Smooth muscle cell (in vitro differentiated cells): ENCODE data around the gene SH3BP5L. TPM values are rescaled to one million over a fixed set of nuclear protein-coding genes. Genes with fewer than 3 reads are reported as not detected.

Experiments
- DNase-seq: peaks from one replicate; lab custom pipeline; 2025; ENCODE audit not compliant: unreplicated experiment; lab: John Stamatoyannopoulos, UW
- H2AFZ ChIP-seq: fragments of 200-600 bp; sonication (generic); 2 replicates; pipeline ENCODE4 v1.6.0; 2016; ENCODE audit warnings: antibody characterized with exemption, low read depth, mild to moderate bottlenecking
- H3F3A ChIP-seq: fragments of 200-600 bp; sonication (generic); 2 replicates; pipeline ENCODE4 v1.6.0; 2017; ENCODE audit warnings: antibody characterized with exemption, low read depth
- H3K27ac ChIP-seq: fragments of 200-600 bp; sonication (generic); 2 replicates; pipeline ENCODE4 v1.5.1; 2016; ENCODE audit warnings: low read depth, mild to moderate bottlenecking
- H3K27me3 ChIP-seq: fragments of 200-600 bp; sonication (generic); 2 replicates; pipeline ENCODE4 v1.6.1; 2016; ENCODE audit warnings: low read depth, mild to moderate bottlenecking
- H3K36me3 ChIP-seq: fragments of 200-600 bp; sonication (generic); 2 replicates; pipeline ENCODE4 v1.5.1; 2016; ENCODE audit warnings: low read depth
- H3K4me1 ChIP-seq: fragments of 200-600 bp; sonication (generic); 2 replicates; pipeline ENCODE4 v1.5.1; 2016; ENCODE audit warnings: low read depth
- H3K4me2 ChIP-seq: fragments of 200-600 bp; sonication (generic); 2 replicates; pipeline ENCODE4 v1.6.0; 2016; ENCODE audit warnings: mild to moderate bottlenecking
- H3K4me3 ChIP-seq: fragments of 200-600 bp; sonication (generic); 2 replicates; pipeline ENCODE4 v1.5.1; 2016; ENCODE audit warnings: mild to moderate bottlenecking
- H3K79me2 ChIP-seq: fragments of 200-600 bp; sonication (generic); 2 replicates; pipeline ENCODE4 v1.6.0; 2016; ENCODE audit warnings: low read depth, mild to moderate bottlenecking
- H3K9ac ChIP-seq: fragments of 200-600 bp; sonication (generic); 2 replicates; pipeline ENCODE4 v1.6.0; 2016; ENCODE audit warnings: low read depth
- H3K9me3 ChIP-seq: fragments of 200-600 bp; sonication (generic); replicated peaks from 2 replicates; pipeline ENCODE4 v1.5.1; 2016; ENCODE audit warnings: low read depth
- H4K20me1 ChIP-seq: fragments of 200-600 bp; sonication (generic); 2 replicates; pipeline ENCODE4 v1.6.0; 2016; ENCODE audit warnings: low read depth
- WGBS: methylation state at CpG from one replicate; pipeline ENCODE4 v1.1.7; 2016; ENCODE audit warnings: low lambda C conversion rate; 5-methylcytosine and 5-hydroxymethylcytosine counted together
- polyA plus RNA-seq: library from polyadenylated mRNA; unstranded; fragments of >200 nt; fragmentation: Nextera tagmentation; extraction: Ambion mirVana; gene quantifications from 2 replicates; pipeline ENCODE4 v1.2.1, GENCODE V29; 2016
- total RNA-seq: library from RNA; depleted of rRNA; stranded (reverse); fragments of >200 nt; gene quantifications from 2 replicates; pipeline ENCODE4 v1.2.3, GENCODE V29; 2014
- TF ChIP-seq, protein P1 (sequence below): fragments of 200-600 bp; sonication (generic); IDR thresholded peaks from 2 replicates; pipeline ENCODE4 v1.5.1; 2017; ENCODE audit warnings: borderline replicate concordance, mild to moderate bottlenecking, antibody characterized with exemption; ENCODE audit not compliant: insufficient read depth, poor library complexity, severe bottlenecking

Gene SH3BP5L
- total and polyA plus RNA-seq, 2 experiments from 2014 or later, result 7.4 to 18.6 TPM

DNA sequence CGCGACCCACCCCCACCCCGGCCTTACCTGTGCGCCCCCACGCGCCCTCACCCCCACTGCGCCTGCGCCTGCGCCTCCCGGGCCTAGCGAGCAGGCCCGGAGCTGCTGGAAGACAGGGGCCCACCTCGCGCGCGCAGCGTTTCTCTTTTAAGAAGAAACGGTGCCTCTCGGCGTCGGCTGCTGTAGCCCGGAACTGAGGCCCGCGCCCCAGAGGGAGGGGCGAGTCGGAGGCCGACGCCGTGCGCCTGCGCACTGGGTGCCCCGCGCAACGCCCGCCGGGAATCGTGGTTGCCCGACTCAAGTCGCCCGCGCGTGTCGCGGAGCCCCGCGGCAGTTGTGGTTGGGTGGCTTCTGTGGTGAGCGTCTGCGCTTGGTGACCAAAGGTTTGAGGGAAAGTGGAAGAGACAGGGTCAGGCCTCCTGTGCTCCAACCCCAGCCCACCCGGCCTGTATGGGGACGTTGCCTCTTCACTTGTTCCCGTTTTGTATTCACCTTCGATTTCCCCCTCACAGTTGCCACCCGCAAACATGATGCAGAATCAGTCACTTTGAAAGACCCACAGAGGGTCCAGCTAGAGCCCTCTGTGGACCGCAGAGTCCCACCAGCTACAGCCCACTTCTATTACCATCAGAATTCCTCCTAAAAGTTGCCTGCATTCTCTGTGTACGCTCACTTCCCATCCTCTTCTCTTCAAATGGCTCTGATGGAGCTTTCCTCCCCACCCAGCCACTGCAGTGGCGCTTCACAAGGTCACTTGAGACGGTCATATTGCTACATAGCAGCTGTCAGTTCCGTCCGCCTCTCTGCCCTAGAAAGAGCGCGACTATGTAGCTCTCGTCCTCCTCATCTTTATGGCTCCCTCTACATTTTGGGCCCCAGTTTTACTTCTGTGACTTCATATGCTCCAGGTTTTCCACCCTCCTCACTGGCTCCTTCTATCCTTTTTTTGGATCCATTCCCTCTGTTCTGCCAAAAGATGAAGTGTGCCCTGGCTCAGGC lies 33.5 kb upstream of the SH3BP5L start, which contains the start of gene ZNF692:
Gene ZNF692 (minus strand): TSS at position 195 of the 999 bp plus-strand sequence. CDS start 776 bp downstream, outside the sequence.
- DNase-seq, result peak; percentile 84
- 8% methylated on average over 62 of the region's 62 CpGs for WGBS

DNA sequence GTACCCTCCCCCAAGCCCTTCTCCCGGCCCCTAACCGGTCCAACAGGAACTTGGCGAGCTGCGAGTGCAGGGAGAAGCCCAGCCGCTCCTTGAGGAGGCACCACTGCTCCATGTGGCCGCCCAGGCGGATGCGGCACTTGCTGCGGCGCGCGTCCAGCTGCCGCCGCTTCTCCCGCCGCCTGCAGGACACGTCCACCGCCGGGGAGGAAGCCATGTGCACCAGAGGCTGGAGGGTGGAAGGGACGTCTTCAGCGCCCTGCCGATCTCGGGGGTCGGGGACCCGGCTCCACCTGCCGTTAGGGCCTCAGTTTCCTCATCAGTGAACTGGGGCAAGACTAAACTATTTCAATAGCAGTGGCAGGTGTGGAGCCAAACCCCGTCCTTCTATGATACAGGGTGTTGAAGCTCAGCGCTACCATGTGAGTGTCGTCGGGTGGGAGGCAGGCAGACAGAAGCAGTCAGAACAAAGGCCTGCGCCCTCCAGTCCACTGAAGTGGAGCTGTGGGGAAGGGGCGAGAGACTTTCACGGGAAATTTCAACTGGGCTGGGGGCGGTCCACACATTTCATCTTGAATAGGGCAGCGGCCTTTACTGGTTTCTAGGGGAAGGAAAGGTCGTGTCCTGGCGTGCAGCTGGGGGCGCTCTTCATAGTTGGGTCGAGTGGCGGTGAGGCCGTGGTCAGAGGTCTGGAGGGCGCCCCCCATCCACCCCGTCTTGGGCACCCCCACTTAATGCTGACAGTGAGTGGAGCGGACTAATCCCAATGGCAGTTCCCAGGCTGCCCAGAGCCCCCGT lies 32.6 kb upstream of the SH3BP5L start:
- Histone ChIP-seq H3K9ac (peak overlapping the region; percentile 41), H3K4me1 (peaks cover 14% of the 10 kb centered on the region), H3K9me3 (no peaks in the 10 kb centered on the region), H2AFZ (peak overlapping the region; percentile 93), H3K36me3 (no peaks in the 10 kb centered on the region), H3K4me2 (peak overlapping the region; percentile 96), H3K79me2 (no peaks in the 10 kb centered on the region), H3K4me3 (peak overlapping the region; percentile 74), H3K27ac (peak overlapping the region; percentile 63), H3K27me3 (no peaks in the 10 kb centered on the region), H3F3A (peaks cover 8% of the 10 kb centered on the region), H4K20me1 (no peaks in the 10 kb centered on the region)
- peak; percentile 68 for DNase-seq
- 1% methylated on average over 42 of the region's 45 CpGs for WGBS
- TF ChIP-seq, protein P1, sequence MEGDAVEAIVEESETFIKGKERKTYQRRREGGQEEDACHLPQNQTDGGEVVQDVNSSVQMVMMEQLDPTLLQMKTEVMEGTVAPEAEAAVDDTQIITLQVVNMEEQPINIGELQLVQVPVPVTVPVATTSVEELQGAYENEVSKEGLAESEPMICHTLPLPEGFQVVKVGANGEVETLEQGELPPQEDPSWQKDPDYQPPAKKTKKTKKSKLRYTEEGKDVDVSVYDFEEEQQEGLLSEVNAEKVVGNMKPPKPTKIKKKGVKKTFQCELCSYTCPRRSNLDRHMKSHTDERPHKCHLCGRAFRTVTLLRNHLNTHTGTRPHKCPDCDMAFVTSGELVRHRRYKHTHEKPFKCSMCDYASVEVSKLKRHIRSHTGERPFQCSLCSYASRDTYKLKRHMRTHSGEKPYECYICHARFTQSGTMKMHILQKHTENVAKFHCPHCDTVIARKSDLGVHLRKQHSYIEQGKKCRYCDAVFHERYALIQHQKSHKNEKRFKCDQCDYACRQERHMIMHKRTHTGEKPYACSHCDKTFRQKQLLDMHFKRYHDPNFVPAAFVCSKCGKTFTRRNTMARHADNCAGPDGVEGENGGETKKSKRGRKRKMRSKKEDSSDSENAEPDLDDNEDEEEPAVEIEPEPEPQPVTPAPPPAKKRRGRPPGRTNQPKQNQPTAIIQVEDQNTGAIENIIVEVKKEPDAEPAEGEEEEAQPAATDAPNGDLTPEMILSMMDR, result peak; percentile 31

More for the DNA sequence above, 33.5 kb upstream of the SH3BP5L start, which contains the start of gene ZNF692:
- Histone ChIP-seq H3K4me3 (peak within 1 kb of the TSS; percentile 74), H2AFZ (peak within 1 kb of the TSS; percentile 93), H3K36me3 (no peaks in the 10 kb centered on the region), H3K27ac (peak within 1 kb of the TSS; percentile 63), H3K9me3 (no peaks in the 10 kb centered on the region), H3K4me1 (peaks cover 19% of the 10 kb centered on the region), H4K20me1 (no peaks in the 10 kb centered on the region), H3K79me2 (no peaks in the 10 kb centered on the region), H3K27me3 (no peaks in the 10 kb centered on the region), H3K9ac (peak within 1 kb of the TSS; percentile 71), H3K4me2 (peak within 1 kb of the TSS; percentile 96), H3F3A (peaks cover 8% of the 10 kb centered on the region)
- TF ChIP-seq, protein P1, result no peak

DNA sequence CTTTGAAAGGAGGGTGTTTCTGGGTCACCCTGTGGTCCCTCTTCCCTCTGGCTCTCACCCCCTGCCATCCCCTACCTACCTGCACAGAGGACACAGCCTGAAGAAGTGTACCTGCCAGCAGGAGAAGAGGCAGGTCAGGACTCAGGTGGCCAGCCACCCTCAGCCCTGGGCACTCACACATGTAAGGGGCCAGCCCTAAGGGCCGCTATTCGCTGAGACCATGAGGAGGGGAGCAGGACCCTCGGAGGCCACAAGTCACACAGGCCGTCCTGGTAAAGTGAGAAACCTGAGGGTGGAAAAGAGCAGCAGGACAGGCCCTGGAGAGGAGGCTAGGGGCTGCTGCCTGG lies 32.0 kb upstream of the SH3BP5L start:
- Histone ChIP-seq H3K4me3 (peak overlapping the region; percentile 74), H2AFZ (no peak overlapping the region), H3K79me2 (no peaks in the 10 kb centered on the region), H3K4me1 (peaks cover 13% of the 10 kb centered on the region), H3K9me3 (no peaks in the 10 kb centered on the region), H3K9ac (no peak overlapping the region), H3F3A (peaks cover 8% of the 10 kb centered on the region), H3K27me3 (no peaks in the 10 kb centered on the region), H3K36me3 (no peaks in the 10 kb centered on the region), H4K20me1 (no peaks in the 10 kb centered on the region), H3K4me2 (peak overlapping the region; percentile 96), H3K27ac (no peak overlapping the region)
- WGBS, result 17% methylated on average over 4 of the region's 4 CpGs
- TF ChIP-seq, protein P1, result no peak
- no peak for DNase-seq
